UCSD-AML1 (cell line): ENCODE measurements around the gene LONP2.
A peak's percentile ranks its signal among the peaks of the same experiment; 100 is the strongest.
"Not testable (repeated sequence)": the region's sequence is repeated elsewhere in the genome, so short reads cannot be mapped to it uniquely, and the experiment has no call there.

Experiments used
- DNase-seq: peaks from one replicate; lab custom pipeline; 2025; ENCODE audit not compliant: unreplicated experiment; lab: John Stamatoyannopoulos, UW

LONP2 gene

GRCh38 chr16:48284772-48285409 lies 40.8 kb downstream of the LONP2 start:
- no peak for DNase-seq

- DNase-seq, result no peak
Observed at GRCh38 chr16:48287239-48287638, 43.1 kb downstream of the LONP2 start.

DNA sequence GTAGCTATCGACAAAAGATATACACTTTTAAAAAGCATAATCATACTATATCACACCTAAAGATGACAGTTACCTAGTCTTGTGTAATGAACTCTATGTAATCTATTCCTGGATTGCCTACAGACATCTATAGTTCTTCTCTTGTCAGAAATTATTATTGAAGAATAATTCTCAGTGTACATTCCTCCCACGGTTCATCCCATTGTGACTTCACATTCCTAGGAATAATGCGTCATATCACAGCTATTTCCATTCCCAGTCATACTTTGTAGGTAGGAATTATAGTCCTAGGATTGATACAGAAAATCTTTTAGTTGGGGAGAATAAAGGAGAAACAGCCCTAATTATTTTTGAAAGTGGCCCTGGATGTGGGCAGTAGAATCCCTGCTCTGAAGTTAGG lies 47.2 kb downstream of the LONP2 start:
- no peak for DNase-seq

GRCh38 chr16:48291754-48292153 lies 47.7 kb downstream of the LONP2 start:
- no peak for DNase-seq

- no peak for DNase-seq
Observed at GRCh38 chr16:48292452-48292851, 48.4 kb downstream of the LONP2 start.

DNA sequence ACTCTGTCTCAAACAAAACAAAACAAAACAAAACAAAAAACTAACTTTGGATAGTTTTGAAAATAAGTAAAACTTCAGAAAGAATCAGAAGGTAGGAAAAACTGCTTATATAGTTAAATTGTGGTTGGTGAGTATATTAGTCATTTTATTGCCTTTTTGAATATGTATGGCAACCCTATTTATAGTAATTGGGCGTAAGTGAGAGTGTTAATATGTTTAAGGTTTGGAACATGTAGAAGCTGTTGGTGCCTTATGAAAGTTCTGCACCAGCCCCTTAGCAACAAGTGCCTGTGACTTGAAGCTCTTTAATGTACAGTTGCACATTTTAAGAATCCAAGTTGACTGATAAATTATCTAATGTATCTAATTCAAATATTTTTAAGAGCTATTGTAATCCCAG lies 50.6 kb downstream of the LONP2 start:
- DNase-seq, result no peak

GRCh38 chr16:48295488-48296281 lies 51.6 kb downstream of the LONP2 start:
- DNase-seq, result no peak

DNA sequence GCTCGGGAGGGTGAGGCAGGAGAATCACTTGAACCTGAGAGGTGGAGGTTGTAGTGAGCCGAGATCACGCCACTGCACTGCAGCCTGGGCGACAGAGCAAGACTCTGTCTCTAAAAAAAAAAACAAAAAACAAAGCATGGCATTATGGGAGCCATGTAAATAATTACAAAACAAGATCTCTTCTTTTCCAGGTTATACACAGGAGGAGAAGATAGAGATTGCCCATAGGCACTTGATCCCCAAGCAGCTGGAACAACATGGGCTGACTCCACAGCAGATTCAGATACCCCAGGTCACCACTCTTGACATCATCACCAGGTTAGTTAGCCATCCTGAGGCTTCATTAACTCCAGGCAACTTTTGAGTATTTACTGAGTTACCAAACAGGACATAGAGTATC lies 55.4 kb downstream of the LONP2 start:
- no peak for DNase-seq

DNA sequence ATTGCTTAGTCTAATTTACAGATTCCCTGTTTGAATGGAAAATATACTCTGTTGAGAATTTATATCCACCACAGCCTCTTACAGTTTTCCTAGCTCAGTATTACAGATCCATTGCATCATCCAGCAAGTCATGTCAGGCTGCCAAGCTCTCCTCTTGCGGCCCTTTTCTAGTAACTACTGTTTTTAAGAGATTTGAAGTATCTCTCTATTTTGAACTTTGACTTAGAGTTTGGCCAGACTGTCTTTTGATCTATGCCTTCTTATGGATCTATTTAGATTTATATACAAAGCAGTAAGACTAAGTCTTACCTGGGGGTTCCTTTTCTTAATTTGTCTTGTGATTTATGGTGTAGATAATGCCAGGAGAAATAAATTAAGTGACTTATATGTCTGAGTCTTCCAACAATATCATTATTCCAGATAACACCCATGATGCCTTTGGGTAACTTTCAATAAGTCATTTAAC lies 56.3 kb downstream of the LONP2 start:
- DNase-seq, result no peak

DNA sequence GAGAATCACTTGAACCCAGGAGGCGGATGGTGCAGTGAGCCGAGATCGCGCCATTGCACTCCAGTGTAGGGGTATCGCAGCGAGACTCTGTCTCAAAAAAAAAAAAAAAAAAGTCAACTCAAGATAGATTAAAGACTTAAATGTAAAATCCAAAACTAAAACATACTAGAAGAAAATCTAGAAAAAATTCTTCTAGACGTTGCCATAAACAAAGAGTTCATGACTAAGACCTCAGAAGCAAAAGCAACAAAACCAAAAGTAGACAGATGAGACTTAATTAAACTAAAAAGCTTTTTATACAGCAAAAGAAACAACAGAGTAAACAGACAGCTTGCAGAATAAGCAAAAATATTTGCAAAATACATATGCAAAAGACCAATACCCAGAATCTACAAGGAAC lies 64.4 kb downstream of the LONP2 start:
- DNase-seq, result no peak

- DNase-seq, result no peak
Observed at GRCh38 chr16:48310908-48311641, 67.0 kb downstream of the LONP2 start.

- not testable (repeated sequence) for DNase-seq
Observed at GRCh38 chr16:48313905-48314304, 69.8 kb downstream of the LONP2 start.

- no peak for DNase-seq
Observed at GRCh38 chr16:48317026-48317425, 72.9 kb downstream of the LONP2 start.

DNA sequence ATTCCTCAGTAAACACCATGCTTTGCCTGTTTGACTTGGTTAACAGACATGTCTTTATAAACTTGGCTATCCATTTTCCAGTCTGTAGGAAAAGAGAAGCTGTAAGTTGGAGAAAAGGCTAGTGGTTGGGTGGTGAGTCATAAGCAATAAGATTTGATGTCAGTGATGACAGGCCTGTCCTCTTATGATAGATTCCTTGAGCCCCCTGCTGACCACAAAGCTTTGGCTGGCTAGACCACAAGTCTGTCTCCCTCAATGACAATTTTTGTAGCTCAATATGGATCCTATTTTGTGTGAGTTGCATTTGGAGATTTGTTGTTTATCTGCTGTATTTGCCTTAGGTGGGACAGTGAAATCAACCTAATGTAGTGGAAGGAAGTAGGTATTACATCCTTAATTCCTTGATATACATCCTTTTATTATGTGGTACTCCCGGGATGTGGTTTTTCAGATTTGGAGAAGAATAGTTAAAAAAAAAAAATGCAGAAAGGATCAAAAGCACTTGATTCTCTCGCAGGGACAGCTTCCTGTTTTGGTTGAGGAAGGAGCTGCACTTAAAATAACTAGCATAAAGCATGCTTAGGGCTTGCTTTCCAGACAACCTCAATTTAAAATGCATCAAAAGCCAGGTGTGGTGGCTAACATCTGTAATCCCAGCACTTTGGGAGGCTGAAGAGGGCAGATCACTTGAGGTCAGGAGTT lies 73.7 kb downstream of the LONP2 start:
- peak; percentile 28 for DNase-seq

DNA sequence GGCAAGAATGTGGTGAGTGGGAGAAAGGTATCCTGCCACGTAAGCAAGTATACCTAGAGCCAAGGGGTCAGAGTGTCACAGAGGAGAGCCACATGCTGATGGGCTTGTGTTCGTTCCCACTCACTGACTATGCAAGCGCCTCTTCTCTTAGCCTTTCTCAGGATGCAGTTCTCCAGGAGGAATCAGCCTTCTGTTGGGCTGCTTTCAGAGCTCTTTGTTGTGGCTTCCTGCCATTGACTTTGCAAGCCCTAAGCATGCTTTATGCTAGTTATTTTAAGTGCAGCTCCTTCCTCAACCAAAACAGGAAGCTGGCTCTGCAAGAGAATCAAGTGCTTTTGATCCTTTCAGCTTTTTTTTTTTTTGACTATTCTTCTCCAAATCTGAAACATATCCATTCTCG lies 74.5 kb downstream of the LONP2 start:
- DNase-seq, result peak; percentile 59

DNA sequence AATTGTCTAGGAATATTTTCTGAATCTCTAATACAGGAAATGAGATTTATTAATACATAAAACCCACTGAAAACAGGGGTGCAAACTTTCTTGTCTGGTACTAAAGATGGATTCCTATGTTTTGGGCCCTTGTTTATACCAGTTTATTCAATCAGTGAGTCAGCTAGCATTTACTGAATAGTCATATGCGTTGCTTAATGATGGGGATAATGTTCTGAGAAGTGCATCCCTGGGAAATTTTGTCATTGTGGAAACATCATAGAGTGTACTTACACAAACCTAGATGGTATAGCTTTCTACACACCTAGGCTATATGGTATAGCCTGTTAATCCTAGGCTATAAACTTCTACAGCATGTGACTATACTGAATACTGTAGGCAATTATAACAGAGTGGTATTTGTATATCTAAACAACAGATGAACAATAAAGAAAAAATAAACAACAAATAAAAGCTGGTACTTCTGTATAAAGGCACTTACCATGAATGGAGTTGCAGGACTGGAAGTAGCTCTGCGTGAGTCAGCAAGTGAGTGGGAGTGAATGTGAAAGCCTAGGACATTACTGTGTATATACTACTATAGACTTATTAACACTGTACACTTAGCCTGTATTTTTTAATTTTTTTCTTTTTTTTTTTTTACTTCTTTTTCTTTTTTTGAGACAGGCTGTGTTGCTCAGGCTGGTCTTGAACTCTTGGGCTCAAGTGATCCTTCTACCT lies 77.4 kb downstream of the LONP2 start:
- no peak for DNase-seq

DNA sequence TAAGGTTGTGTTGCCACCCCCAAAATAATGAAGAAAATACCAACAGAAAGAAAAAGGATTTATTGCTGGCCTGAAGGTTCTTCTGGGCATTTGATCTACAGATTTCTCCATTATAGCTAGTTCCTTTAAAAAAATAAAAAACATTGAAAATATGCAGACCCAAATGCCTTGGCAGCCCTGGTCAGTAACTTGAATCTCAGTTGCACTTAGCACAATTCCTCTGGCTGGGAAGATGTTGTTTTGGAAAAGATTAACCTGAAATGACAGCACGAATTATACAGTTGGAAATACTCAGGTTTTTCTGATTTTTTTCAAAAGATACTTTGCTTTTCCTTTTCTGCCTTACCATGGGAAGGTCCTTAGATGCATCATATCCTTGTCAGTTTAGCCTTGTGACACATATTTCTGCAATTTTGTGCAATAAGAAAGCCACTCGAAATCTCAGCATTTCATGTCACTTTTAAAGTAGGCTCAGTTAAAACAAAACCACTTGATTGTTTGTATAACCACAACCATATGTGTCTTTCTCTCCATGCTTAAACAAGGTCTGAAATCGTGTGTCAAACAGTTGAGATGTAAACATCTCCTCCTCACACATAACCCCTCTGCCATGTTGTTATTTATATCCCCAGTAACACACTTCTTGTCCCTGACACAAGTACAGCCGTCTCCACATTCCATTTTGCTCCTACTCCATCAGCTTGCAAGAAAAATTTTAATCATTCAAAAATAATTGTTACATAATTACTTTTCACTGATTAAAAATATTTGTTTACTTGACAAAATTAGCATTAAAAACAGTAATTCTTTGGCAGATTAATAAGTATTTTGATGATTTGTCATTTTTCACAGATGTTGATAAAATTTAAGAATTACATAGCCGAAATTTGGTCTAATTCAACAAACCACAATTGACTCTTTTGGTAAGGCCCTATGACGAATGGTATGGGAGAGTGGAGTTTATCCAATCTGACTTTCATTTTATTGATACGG lies 80.0 kb downstream of the LONP2 start:
- no peak for DNase-seq

DNA sequence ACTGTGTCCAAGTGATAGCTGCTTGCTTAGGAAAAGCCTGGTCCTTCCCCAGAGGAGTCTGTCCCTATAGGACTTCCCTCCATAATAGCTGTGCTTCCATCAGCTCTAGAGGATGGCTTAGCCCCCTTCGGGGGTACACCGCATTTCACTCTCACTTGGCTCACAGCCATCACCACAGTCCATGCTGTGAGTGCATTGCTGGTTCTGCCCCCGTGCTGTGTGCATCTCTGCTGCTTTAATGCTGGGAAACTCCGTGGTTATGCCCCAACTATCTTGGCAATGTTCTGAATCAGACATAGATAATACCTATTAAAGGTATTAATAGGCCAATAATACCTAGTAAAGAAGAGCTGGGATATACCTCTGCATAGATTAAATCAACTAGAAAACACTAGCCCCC lies 82.8 kb downstream of the LONP2 start:
- no peak for DNase-seq

DNA sequence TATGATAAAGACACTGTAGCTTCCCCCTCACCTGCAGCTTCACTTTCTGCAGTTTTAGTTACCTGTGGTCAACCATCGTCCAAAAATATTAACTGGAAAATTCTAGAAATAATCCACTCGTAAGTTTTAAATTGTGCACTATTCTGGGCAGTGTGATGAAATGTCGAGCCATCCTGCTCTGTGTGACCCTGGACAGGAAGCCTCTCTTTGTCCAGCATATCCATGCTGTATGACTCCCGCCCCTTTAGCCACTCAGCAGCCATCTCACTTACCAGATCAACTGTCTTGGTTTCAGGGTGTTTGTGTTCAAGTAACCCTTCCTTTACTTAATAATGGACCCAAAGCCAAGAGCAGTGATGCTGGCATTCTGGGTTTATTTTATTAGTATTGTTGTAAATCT lies 85.0 kb downstream of the LONP2 start:
- no peak for DNase-seq
